GM12875 (cell line): ENCODE data around the gene HOXC10.

Source experiments
- H3K4me3 ChIP-seq: one replicate; pipeline ENCODE4 v1.5.1; 2011; ENCODE audit warnings: low read depth, low read length, control low read depth
- TF ChIP-seq, protein P1 (sequence below): IDR thresholded peaks from 2 replicates; pipeline ENCODE4 v1.5.1; 2011; ENCODE audit warnings: low read depth, mild to moderate bottlenecking, control low read depth, inconsistent platforms, low read length, moderate library complexity, borderline replicate concordance; ENCODE audit not compliant: insufficient read depth

HOXC10 gene

DNA sequence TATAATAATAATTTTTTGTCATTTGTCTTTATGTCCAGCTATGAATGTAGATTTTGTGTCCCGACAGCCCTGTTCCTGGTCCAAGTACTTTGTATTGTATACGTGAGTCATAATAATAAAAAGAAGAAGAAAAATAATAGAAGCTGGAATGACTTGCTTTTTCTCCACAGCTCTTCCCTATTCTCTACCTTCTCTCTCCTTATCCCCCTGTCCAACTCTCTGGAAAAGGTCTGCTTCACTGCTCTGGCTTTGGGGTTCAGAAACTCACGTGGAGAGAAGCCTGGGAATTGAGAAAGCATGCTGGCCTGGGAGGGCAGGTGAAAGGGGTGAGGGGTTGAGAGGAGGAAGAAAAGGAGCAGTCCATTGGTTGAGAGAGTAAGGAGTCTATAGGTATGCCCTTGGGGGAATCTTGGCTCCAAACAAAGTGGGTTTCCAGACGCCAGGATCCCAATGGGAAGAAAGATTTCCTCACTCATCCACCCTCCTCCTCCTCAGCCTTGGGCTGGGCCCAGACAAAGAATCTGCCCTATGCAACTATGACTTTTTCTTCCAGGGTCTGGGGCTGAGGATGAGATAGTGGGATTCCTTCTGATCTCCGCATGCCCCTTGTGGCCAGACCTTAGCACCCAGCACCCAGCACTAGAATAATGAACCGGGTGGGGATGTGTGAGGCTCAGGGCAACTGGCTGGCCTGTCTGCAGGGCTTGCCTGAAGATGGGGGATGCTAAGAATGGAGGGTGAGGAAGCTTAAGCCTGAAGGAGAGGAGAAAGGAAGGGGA, 27.9 kb downstream of the HOXC10 start:
- no peak overlapping the region for H3K4me3 ChIP-seq

DNA sequence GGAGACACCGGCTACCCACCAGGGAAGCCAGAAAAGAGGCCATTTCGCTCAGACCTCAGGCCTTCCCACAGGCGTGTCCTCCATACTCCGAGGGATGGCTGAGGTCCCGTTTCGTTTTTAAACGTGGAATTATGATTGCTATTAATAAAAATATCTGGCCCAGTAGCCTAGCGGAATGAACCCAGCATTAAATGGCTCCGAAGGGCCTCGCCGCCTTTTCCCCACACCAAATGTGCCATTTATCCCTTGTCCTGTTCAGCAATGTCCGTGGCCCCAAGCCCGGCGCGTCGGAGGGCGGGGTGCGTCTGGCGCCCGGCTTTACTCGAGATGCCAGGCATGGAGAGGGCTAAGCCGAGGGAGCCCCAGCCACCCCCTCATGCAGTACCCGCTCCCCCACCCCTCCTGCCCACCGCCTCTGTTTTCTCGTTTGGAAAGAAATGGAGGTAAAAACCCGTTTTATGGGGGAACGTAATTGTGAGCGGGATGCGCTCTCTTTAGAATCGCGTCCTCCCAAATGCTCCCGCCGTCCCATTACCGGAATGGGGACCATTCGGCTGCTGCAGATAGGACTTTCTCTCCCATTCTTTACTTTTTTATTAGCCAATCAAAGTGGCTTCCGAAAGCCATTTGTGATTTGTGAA, 29.6 kb downstream of the HOXC10 start:
- no peak overlapping the region for H3K4me3 ChIP-seq
- TF ChIP-seq, protein P1, sequence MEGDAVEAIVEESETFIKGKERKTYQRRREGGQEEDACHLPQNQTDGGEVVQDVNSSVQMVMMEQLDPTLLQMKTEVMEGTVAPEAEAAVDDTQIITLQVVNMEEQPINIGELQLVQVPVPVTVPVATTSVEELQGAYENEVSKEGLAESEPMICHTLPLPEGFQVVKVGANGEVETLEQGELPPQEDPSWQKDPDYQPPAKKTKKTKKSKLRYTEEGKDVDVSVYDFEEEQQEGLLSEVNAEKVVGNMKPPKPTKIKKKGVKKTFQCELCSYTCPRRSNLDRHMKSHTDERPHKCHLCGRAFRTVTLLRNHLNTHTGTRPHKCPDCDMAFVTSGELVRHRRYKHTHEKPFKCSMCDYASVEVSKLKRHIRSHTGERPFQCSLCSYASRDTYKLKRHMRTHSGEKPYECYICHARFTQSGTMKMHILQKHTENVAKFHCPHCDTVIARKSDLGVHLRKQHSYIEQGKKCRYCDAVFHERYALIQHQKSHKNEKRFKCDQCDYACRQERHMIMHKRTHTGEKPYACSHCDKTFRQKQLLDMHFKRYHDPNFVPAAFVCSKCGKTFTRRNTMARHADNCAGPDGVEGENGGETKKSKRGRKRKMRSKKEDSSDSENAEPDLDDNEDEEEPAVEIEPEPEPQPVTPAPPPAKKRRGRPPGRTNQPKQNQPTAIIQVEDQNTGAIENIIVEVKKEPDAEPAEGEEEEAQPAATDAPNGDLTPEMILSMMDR, result no peak

More for the DNA sequence above, 27.9 kb downstream of the HOXC10 start:
- TF ChIP-seq, protein P1, result peak; percentile 24; the same call in 1 of the 2 replicates

DNA sequence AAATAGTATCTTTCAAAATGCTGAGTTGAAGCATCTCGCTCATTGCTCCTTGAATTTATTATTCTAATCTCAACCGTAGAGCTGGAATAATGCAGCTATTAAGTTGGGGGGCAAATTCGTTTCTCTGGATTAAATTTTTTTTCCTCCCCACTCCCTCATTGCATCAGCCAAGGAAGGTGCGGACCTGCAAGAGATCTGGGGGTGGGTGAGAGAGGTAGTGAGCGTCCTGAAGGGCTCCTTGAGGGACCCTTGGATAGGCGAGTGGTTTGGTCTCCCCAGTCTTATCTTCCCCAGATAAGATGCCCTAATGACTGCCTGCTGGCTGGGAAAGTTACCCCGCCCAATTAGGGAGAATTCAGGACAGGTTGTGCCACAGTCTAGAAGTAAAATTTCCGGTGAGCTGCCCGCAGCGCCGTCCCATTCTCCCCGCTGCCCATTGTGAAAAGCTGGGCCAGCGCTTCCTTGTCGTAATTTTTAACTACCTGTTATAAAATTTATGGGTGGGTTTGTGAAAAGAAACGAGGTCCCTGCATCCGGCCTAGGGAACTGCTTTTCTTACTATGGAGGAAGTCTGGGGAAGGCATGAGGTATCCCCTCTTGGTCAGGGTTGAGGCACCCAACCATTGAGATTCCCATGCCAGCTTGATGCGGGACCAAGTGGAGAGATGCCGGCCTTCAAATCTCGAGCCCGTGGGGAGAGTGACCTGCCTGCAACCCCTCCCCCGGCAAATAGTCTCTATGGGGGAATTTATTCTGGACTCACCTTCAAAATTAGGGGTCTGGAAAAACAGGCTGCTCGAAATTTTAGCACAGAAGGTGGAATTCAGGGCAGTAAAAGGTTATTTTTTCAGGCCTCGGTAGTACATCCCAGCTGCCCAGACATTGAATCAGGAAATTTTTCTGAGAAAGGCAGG, 30.3 kb downstream of the HOXC10 start:
- no peak overlapping the region for H3K4me3 ChIP-seq
- TF ChIP-seq, protein P1, result no peak

DNA sequence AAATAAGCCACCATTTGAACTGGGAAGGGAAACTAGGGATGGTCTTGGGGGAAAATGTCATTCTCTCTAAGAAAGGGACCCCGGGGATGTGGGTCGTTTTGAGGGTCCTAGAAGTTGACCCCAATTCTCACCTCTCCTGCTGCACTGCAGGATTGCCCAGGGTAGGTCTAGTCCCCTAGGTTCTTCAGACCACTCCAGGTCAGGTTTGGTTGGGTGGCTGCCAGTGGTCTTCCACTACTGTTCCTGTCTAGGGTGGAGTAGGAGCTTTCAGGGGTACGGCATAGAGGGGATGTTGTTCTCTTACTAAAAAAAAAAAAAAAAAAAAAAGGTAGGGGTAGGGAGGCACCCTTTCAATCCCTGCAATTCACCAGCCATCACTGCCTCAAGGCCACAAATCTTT, 31.1 kb downstream of the HOXC10 start:
- H3K4me3 ChIP-seq, result no peak overlapping the region
- TF ChIP-seq, protein P1, result no peak

DNA sequence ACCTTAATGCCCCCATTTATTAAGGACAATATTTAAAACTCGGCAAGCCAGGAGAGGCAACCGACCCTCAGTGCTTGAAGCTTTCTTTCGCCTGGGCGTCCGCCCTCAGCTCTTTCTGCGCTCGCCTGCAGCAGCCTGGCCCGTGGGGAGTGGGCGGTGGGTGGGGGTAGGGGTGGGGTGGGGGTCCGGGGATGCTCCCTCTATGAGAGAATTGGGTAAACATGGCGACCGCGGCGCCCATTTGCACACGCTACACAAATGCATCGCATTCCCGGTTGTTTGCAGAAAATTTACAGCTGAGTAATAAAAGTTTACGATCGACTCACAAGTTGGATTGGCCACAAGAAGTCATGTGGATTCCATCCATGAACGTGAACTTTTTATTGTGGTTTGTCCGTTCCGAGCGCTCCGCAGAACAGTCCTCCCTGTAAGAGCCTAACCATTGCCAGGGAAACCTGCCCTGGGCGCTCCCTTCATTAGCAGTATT, 31.6 kb downstream of the HOXC10 start:
- H3K4me3 ChIP-seq, result no peak overlapping the region
- TF ChIP-seq, protein P1, result no peak

DNA sequence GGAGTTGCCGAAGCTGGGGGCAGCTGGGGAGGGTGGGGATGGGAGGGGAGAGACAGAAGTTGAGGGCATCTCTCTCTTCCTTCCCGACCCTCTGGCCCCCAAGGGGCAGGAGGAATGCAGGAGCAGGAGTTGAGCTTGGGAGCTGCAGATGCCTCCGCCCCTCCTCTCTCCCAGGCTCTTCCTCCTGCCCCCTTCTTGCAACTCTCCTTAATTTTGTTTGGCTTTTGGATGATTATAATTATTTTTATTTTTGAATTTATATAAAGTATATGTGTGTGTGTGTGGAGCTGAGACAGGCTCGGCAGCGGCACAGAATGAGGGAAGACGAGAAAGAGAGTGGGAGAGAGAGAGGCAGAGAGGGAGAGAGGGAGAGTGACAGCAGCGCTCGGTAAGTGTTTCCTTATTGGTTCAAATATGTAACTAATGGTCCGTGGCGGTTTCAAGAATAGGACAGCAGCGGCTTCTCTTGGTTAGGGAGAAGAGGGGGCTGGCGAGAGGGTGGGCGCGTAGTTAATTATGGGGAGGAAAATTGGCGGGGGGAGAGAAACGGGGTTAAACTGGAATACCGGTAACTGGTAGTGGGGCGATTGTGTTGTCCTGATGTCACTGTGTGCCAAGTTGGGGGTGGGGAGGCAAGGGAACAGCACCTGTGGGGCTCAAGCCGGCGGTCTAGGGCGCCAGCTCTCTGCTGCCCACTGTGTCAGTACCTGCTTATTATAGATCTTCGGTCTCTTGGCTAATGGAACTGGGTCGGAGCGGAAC, 32.3 kb downstream of the HOXC10 start:
- peak overlapping the region; percentile 69 for H3K4me3 ChIP-seq
- TF ChIP-seq, protein P1, result peak; percentile 17; the same call in 1 of the 2 replicates
